Loucy (cell line): Measurements from ENCODE around the gene TRMT44.

Experiments used
- H2AFZ ChIP-seq: fragments of 200-600 bp; sonication (generic); 2 replicates; pipeline ENCODE4 v1.6.0; 2016; ENCODE audit warnings: antibody characterized with exemption, mild to moderate bottlenecking, low read length, moderate library complexity
- H3F3A ChIP-seq: fragments of 200-600 bp; 2 replicates; pipeline ENCODE4 v1.6.0; 2016; ENCODE audit warnings: antibody characterized with exemption, low read depth, mild to moderate bottlenecking
- H3K27me3 ChIP-seq: fragments of 200-600 bp; sonication (generic); 2 replicates; pipeline ENCODE4 v1.6.1; 2014; ENCODE audit warnings: low read length, mild to moderate bottlenecking; ENCODE audit not compliant: insufficient read depth, poor library complexity, severe bottlenecking
- H3K36me3 ChIP-seq: fragments of 200-600 bp; sonication (generic); 2 replicates; pipeline ENCODE4 v1.6.1; 2016; ENCODE audit warnings: low read length; ENCODE audit not compliant: insufficient read depth
- H3K4me1 ChIP-seq: fragments of 200-600 bp; sonication (generic); 2 replicates; pipeline ENCODE4 v1.5.1; 2014; ENCODE audit warnings: low read length, mild to moderate bottlenecking; ENCODE audit not compliant: insufficient read depth, poor library complexity, severe bottlenecking
- H3K4me2 ChIP-seq: fragments of 200-600 bp; sonication (generic); 2 replicates; pipeline ENCODE4 v1.6.0; 2014; ENCODE audit warnings: antibody characterized with exemption, low read length, low read depth, mild to moderate bottlenecking; ENCODE audit not compliant: poor library complexity, severe bottlenecking
- H3K4me3 ChIP-seq: fragments of 200-600 bp; sonication (generic); 2 replicates; pipeline ENCODE4 v1.5.1; 2014; ENCODE audit warnings: low read length, mild to moderate bottlenecking, mixed read lengths; ENCODE audit not compliant: poor library complexity, severe bottlenecking
- H3K79me2 ChIP-seq: fragments of 200-600 bp; sonication (generic); 2 replicates; pipeline ENCODE4 v1.6.1; 2014; ENCODE audit warnings: low read length; ENCODE audit not compliant: insufficient read depth
- H3K9ac ChIP-seq: fragments of 200-600 bp; sonication (generic); 2 replicates; pipeline ENCODE4 v1.6.0; 2014; ENCODE audit warnings: mild to moderate bottlenecking, low read depth, low read length, moderate library complexity; ENCODE audit not compliant: poor library complexity, severe bottlenecking
- H3K9me2 ChIP-seq: fragments of 200-600 bp; sonication (generic); replicated peaks from 2 replicates; pipeline ENCODE4 v1.6.1; 2016; ENCODE audit warnings: low read depth, low read length, mixed read lengths
- H3K9me3 ChIP-seq: fragments of 200-600 bp; sonication (generic); 2 replicates; pipeline ENCODE4 v1.6.1; 2014; ENCODE audit warnings: mild to moderate bottlenecking, antibody characterized with exemption, low read length, low read depth; ENCODE audit not compliant: insufficient read depth
- H4K20me1 ChIP-seq: fragments of 200-600 bp; sonication (generic); 2 replicates; pipeline ENCODE4 v1.6.0; 2014; ENCODE audit warnings: antibody characterized with exemption, low read length, mild to moderate bottlenecking; ENCODE audit not compliant: insufficient read depth, poor library complexity, severe bottlenecking
- EZH2phosphoT487 ChIP-seq: fragments of 200-600 bp; IDR thresholded peaks from 2 replicates; pipeline ENCODE4 v1.6.1; 2018; ENCODE audit warnings: antibody characterized with exemption, mild to moderate bottlenecking, moderate library complexity, borderline replicate concordance
- TF ChIP-seq, protein P1 (sequence below): fragments of 200-600 bp; sonication (generic); conservative IDR thresholded peaks from 2 replicates; pipeline ENCODE4 v1.5.1; 2014; ENCODE audit warnings: mild to moderate bottlenecking, antibody characterized with exemption, low read length

TRMT44 gene

DNA sequence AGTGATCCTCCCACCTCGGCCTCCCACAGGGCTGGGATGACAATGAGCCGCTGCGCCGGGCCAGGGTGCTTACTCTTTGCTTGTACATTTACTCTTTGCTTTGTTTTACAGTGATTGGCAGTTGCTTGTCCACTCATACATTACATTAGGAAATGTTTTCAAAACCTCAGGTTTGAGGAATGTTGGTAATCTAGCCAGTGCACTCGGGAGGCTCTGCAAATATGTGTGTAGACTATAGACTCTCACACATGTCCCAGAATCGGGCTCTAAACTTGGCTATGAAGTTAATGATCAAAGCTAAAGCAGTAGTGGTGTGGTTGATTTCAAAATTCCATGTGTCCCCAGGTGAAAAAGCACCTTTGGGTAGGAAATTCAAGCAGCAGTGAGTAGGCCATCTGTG is 20.5 kb downstream of the TRMT44 start:
- Histone ChIP-seq H3K9ac (no peak overlapping the region), H4K20me1 (no peaks in the 10 kb centered on the region), H2AFZ (no peak overlapping the region), H3K9me3 (no peaks in the 10 kb centered on the region), H3F3A (no peaks in the 10 kb centered on the region), H3K4me1 (no peaks in the 10 kb centered on the region), H3K79me2 (no peaks in the 10 kb centered on the region), H3K36me3 (peaks cover 18% of the 10 kb centered on the region; the same call in 1 of the 2 replicates), H3K9me2 (no peaks in the 10 kb centered on the region), H3K4me3 (no peak overlapping the region), H3K4me2 (no peak overlapping the region), H3K27me3 (no peaks in the 10 kb centered on the region)
- no peak for TF ChIP-seq EZH2phosphoT487
- TF ChIP-seq, protein P1, sequence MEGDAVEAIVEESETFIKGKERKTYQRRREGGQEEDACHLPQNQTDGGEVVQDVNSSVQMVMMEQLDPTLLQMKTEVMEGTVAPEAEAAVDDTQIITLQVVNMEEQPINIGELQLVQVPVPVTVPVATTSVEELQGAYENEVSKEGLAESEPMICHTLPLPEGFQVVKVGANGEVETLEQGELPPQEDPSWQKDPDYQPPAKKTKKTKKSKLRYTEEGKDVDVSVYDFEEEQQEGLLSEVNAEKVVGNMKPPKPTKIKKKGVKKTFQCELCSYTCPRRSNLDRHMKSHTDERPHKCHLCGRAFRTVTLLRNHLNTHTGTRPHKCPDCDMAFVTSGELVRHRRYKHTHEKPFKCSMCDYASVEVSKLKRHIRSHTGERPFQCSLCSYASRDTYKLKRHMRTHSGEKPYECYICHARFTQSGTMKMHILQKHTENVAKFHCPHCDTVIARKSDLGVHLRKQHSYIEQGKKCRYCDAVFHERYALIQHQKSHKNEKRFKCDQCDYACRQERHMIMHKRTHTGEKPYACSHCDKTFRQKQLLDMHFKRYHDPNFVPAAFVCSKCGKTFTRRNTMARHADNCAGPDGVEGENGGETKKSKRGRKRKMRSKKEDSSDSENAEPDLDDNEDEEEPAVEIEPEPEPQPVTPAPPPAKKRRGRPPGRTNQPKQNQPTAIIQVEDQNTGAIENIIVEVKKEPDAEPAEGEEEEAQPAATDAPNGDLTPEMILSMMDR, result no peak

DNA sequence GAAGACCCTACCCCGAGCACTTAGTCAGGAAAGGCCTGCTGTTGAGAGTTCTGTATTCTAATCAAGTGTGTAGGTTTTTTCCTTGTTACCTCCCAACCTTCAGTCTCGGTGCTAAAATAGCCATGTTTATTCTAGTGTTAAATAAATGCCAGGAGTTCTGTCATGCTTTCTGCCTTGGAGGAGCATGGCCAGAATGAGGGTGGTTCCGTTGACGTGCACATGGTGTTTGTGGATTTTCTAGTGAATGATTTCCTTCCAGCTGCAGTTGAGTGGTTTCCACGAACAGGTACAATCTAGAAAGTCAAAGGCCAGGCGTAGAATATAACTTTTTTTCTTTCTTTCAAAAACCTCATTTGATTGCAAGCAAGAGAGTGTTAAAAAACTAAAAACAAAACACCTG is 21.0 kb downstream of the TRMT44 start:
- Histone ChIP-seq H2AFZ (no peak overlapping the region), H3K4me3 (no peak overlapping the region), H3K4me2 (no peak overlapping the region), H4K20me1 (no peaks in the 10 kb centered on the region), H3K9me3 (no peaks in the 10 kb centered on the region), H3K9ac (no peak overlapping the region), H3K27me3 (no peaks in the 10 kb centered on the region), H3K9me2 (no peaks in the 10 kb centered on the region), H3K4me1 (no peaks in the 10 kb centered on the region), H3K36me3 (peaks cover 22% of the 10 kb centered on the region; the same call in 1 of the 2 replicates), H3F3A (no peaks in the 10 kb centered on the region), H3K79me2 (no peaks in the 10 kb centered on the region)
- TF ChIP-seq EZH2phosphoT487, result no peak
- TF ChIP-seq, protein P1, result no peak

DNA sequence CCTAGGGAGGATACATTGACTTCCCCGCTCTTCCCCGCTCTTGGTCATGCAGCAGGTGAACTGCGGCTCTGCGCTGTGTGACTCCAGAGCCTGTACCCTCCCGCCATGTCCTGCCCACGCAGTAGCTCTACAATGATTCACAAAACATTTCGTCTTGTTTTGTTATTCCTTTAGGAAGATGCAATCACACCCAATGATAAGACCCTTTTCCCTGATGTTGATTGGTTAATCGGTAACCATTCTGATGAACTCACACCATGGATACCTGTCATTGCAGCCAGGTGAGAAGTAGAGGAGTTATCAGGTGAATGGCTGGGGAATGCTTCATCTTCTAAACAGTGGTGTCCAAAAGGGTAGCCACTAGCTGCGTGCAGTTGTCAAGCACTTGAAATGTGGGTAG is 23.2 kb downstream of the TRMT44 start:
- H3K9me3 ChIP-seq, result no peaks in the 10 kb centered on the region
- H4K20me1 ChIP-seq, result no peaks in the 10 kb centered on the region
- no peaks in the 10 kb centered on the region for H3K79me2 ChIP-seq
- no peaks in the 10 kb centered on the region for H3K27me3 ChIP-seq
- no peak overlapping the region for H3K4me2 ChIP-seq
- H3K36me3 ChIP-seq, result peaks cover 27% of the 10 kb centered on the region; the same call in 1 of the 2 replicates
- no peak overlapping the region for H2AFZ ChIP-seq
- H3F3A ChIP-seq, result no peaks in the 10 kb centered on the region
- no peak for TF ChIP-seq EZH2phosphoT487
- TF ChIP-seq, protein P1, result no peak
- H3K4me3 ChIP-seq, result no peak overlapping the region
- H3K4me1 ChIP-seq, result no peaks in the 10 kb centered on the region
- H3K9me2 ChIP-seq, result no peaks in the 10 kb centered on the region
- H3K9ac ChIP-seq, result no peak overlapping the region
